Smooth muscle cell (in vitro differentiated cells): Measurements from ENCODE around the gene KDM1B. TPM values are rescaled to one million over a fixed set of nuclear protein-coding genes. Genes with fewer than 3 reads are reported as not detected.

Source experiments
- DNase-seq: peaks from one replicate; lab custom pipeline; 2025; ENCODE audit not compliant: unreplicated experiment; lab: John Stamatoyannopoulos, UW
- H2AFZ ChIP-seq: fragments of 200-600 bp; sonication (generic); 2 replicates; pipeline ENCODE4 v1.6.0; 2016; ENCODE audit warnings: antibody characterized with exemption, low read depth, mild to moderate bottlenecking
- H3F3A ChIP-seq: fragments of 200-600 bp; sonication (generic); 2 replicates; pipeline ENCODE4 v1.6.0; 2017; ENCODE audit warnings: antibody characterized with exemption, low read depth
- H3K27ac ChIP-seq: fragments of 200-600 bp; sonication (generic); 2 replicates; pipeline ENCODE4 v1.5.1; 2016; ENCODE audit warnings: low read depth, mild to moderate bottlenecking
- H3K27me3 ChIP-seq: fragments of 200-600 bp; sonication (generic); 2 replicates; pipeline ENCODE4 v1.6.1; 2016; ENCODE audit warnings: low read depth, mild to moderate bottlenecking
- H3K36me3 ChIP-seq: fragments of 200-600 bp; sonication (generic); 2 replicates; pipeline ENCODE4 v1.5.1; 2016; ENCODE audit warnings: low read depth
- H3K4me1 ChIP-seq: fragments of 200-600 bp; sonication (generic); 2 replicates; pipeline ENCODE4 v1.5.1; 2016; ENCODE audit warnings: low read depth
- H3K4me2 ChIP-seq: fragments of 200-600 bp; sonication (generic); 2 replicates; pipeline ENCODE4 v1.6.0; 2016; ENCODE audit warnings: mild to moderate bottlenecking
- H3K4me3 ChIP-seq: fragments of 200-600 bp; sonication (generic); 2 replicates; pipeline ENCODE4 v1.5.1; 2016; ENCODE audit warnings: mild to moderate bottlenecking
- H3K79me2 ChIP-seq: fragments of 200-600 bp; sonication (generic); 2 replicates; pipeline ENCODE4 v1.6.0; 2016; ENCODE audit warnings: low read depth, mild to moderate bottlenecking
- H3K9ac ChIP-seq: fragments of 200-600 bp; sonication (generic); 2 replicates; pipeline ENCODE4 v1.6.0; 2016; ENCODE audit warnings: low read depth
- H3K9me3 ChIP-seq: fragments of 200-600 bp; sonication (generic); replicated peaks from 2 replicates; pipeline ENCODE4 v1.5.1; 2016; ENCODE audit warnings: low read depth
- H4K20me1 ChIP-seq: fragments of 200-600 bp; sonication (generic); 2 replicates; pipeline ENCODE4 v1.6.0; 2016; ENCODE audit warnings: low read depth
- CTCF ChIP-seq: fragments of 200-600 bp; sonication (generic); IDR thresholded peaks from 2 replicates; pipeline ENCODE4 v1.5.1; 2017; ENCODE audit warnings: borderline replicate concordance, mild to moderate bottlenecking, antibody characterized with exemption; ENCODE audit not compliant: insufficient read depth, poor library complexity, severe bottlenecking
- WGBS: methylation state at CpG from one replicate; pipeline ENCODE4 v1.1.7; 2016; ENCODE audit warnings: low lambda C conversion rate; 5-methylcytosine and 5-hydroxymethylcytosine counted together
- polyA plus RNA-seq: library from polyadenylated mRNA; unstranded; fragments of >200 nt; fragmentation: Nextera tagmentation; extraction: Ambion mirVana; gene quantifications from 2 replicates; pipeline ENCODE4 v1.2.1, GENCODE V29; 2016
- total RNA-seq: library from RNA; depleted of rRNA; stranded (reverse); fragments of >200 nt; gene quantifications from 2 replicates; pipeline ENCODE4 v1.2.3, GENCODE V29; 2014

KDM1B gene
- total and polyA plus RNA-seq, 2 experiments from 2014 or later: 8.2 to 15.8 TPM

- H3K9ac ChIP-seq: no peak overlapping the region
- H3K4me2 ChIP-seq: no peak overlapping the region
These were observed 38.1 kb upstream of the KDM1B start for GRCh38 chr6:18117136-18117535.

GRCh38 chr6:18118330-18118729, 36.9 kb upstream of the KDM1B start:
- no peak overlapping the region for H3K4me3 ChIP-seq
- no peak for TF ChIP-seq CTCF
- DNase-seq: no peak
- 67% methylated on average over 3 of the region's 3 CpGs for WGBS
- H3K79me2 ChIP-seq: no peaks in the 10 kb centered on the region
- no peak overlapping the region for H3K27ac ChIP-seq
- no peaks in the 10 kb centered on the region for H4K20me1 ChIP-seq
- no peaks in the 10 kb centered on the region for H3K36me3 ChIP-seq
- H3K27me3 ChIP-seq: no peaks in the 10 kb centered on the region
- no peak overlapping the region for H3K9ac ChIP-seq
- H2AFZ ChIP-seq: no peak overlapping the region
- no peaks in the 10 kb centered on the region for H3K4me1 ChIP-seq
- no peaks in the 10 kb centered on the region for H3F3A ChIP-seq
- no peak overlapping the region for H3K4me2 ChIP-seq
- H3K9me3 ChIP-seq: no peaks in the 10 kb centered on the region

More at GRCh38 chr6:18117136-18117535, 38.1 kb upstream of the KDM1B start:
- Histone ChIP-seq H3F3A (no peaks in the 10 kb centered on the region), H3K4me1 (no peaks in the 10 kb centered on the region), H3K27me3 (no peaks in the 10 kb centered on the region), H3K4me3 (no peak overlapping the region), H3K27ac (no peak overlapping the region), H2AFZ (no peak overlapping the region), H3K79me2 (no peaks in the 10 kb centered on the region), H4K20me1 (no peaks in the 10 kb centered on the region), H3K36me3 (no peaks in the 10 kb centered on the region), H3K9me3 (no peaks in the 10 kb centered on the region)
- DNase-seq: no peak
- TF ChIP-seq CTCF: no peak
- 98% methylated on average over 5 of the region's 5 CpGs for WGBS

DNA sequence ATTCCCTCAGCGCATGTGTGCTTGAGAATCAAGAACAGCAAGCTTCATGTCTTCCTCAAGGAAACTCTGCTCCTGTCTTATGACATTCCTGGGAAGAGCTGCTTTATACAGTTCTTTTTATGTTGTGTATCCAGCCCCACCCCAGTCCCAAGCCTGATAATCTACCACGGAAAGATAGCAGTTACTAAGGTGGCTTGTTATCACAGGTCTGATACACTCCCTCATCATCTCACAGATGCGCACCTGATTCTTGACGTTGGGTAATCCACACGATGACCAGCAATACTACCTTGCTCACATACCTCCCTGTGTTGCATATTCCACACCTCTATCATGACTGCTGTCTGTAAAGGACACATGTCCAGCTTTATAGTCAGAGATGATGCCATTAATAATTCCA, 36.0 kb upstream of the KDM1B start:
- Histone ChIP-seq H3K79me2 (no peaks in the 10 kb centered on the region), H3K9ac (no peak overlapping the region), H3K27ac (no peak overlapping the region), H3K4me2 (no peak overlapping the region), H3F3A (no peaks in the 10 kb centered on the region), H3K4me1 (no peaks in the 10 kb centered on the region), H2AFZ (no peak overlapping the region), H3K36me3 (no peaks in the 10 kb centered on the region), H3K9me3 (no peaks in the 10 kb centered on the region), H3K27me3 (no peaks in the 10 kb centered on the region), H4K20me1 (no peaks in the 10 kb centered on the region), H3K4me3 (no peak overlapping the region)
- TF ChIP-seq CTCF: no peak
- no peak for DNase-seq
- 93% methylated on average over 5 of the region's 5 CpGs for WGBS

GRCh38 chr6:18121580-18122127, 33.6 kb upstream of the KDM1B start:
- Histone ChIP-seq H3K4me1 (no peaks in the 10 kb centered on the region), H3K27me3 (no peaks in the 10 kb centered on the region), H3K9me3 (no peaks in the 10 kb centered on the region), H3K27ac (no peak overlapping the region), H3K9ac (no peak overlapping the region), H3K79me2 (no peaks in the 10 kb centered on the region), H3F3A (no peaks in the 10 kb centered on the region), H3K36me3 (no peaks in the 10 kb centered on the region), H3K4me3 (no peak overlapping the region), H3K4me2 (no peak overlapping the region), H4K20me1 (no peaks in the 10 kb centered on the region), H2AFZ (no peak overlapping the region)
- TF ChIP-seq CTCF: no peak
- WGBS: 90% methylated on average over 19 of the region's 19 CpGs
- DNase-seq: no peak
